ENCODE measurements around the gene KIRREL3. TPM values are rescaled to one million over a fixed set of nuclear protein-coding genes. Genes with fewer than 3 reads are reported as not detected.

The KIRREL3 gene
- total and polyA plus RNA-seq, 2 of the 4 experiments (the other 2 are of a cell fraction), result 10.9 to 15.9 TPM

DNA sequence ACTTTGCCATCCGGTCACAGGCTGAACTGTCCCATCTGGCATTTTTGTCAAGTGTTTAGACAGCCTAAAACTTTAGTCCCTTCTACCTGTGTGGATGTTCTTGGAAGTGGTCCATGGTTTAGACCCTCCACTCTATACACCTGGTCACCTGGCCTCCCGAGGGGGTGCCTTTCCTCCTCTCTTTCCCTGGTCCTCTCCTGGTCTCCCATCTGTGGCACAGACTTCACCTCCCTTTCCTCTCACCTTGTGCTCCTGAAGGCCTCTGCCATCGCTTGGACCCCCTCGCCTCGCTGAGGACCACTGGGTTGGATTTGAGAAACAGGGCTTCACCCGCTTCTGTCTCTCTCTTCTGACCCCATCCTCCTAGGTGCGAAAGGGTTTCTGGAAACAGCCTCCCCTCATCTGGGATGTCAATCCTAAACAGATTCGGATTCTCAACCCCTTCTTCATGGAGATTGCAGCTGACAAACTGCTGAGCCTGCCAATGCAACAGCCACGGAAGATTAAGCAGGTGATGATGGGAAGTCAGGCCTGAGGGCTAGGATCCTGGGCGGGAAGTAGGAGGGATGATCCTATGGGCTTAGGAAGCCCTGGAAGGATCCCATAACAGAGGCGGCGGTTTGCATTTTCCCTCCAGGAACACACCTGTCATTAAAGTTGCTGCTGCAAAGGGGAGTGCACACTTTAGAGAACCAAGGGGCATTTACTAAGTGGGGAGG, 591.5 kb downstream of the KIRREL3 start:
- no peak overlapping the region for H3K9ac ChIP-seq (ENCODE audit: low read depth, low read length)
- 0 out of 2 replicates have a peak, but pooled peaks cover 4% of the 10 kb centered on the region for H3K4me1 ChIP-seq (ENCODE audit: control insufficient read depth, insufficient read depth, low read length)
- no peak overlapping the region for H2AFZ ChIP-seq (replicated peaks; ENCODE audit: low read length, poor library complexity)
- H2AK9ac ChIP-seq (replicated peaks; ENCODE audit: low read depth, low read length, poor library complexity), result no peak overlapping the region
- H4K8ac ChIP-seq (ENCODE audit: low read depth in 2 of 2, low read length in 2 of 2), result no peak overlapping the region
- no TSS peak for BruUV-seq (replicated peaks)
- H2BK5ac ChIP-seq (ENCODE audit: low read depth, low read length, poor library complexity, severe bottlenecking), result no peak overlapping the region
- intact Hi-C loops (cut with micrococcal nuclease) (no loop called here), in situ Hi-C loops (cut with MboI; ENCODE audit: low sequenced_read_pairs) (no loop called here), dilution Hi-C loops (cut with HindIII; ENCODE audit: low sequenced_read_pairs, unreplicated experiment) (no loop called here)
- H3K9me1 ChIP-seq (ENCODE audit: insufficient read depth, low read length), result peaks cover 12% of the 10 kb centered on the region
- no peaks in the 10 kb centered on the region for H3K9me3 ChIP-seq (ENCODE audit: control insufficient read depth, insufficient read depth, low read length)
- H3K79me1 ChIP-seq (ENCODE audit: low read depth in 1 of 2, low read length in 2 of 2), result no peaks in the 10 kb centered on the region; a peak in 1 of 4 replicates
- H3K27me3 ChIP-seq (ENCODE audit: control insufficient read depth, insufficient read depth, low read length), result no peaks in the 10 kb centered on the region
- no peak overlapping the region for H3K4me3 ChIP-seq (ENCODE audit: insufficient read depth, low read depth, low read length)
- no peak overlapping the region for H3K4me2 ChIP-seq (ENCODE audit: low read depth, low read length)
- no peak overlapping the region for H3K56ac ChIP-seq (ENCODE audit: extremely low read depth, insufficient read depth, low read length)
- no peak overlapping the region for H4K5ac ChIP-seq (ENCODE audit: low read depth, low read length)
- no peak overlapping the region for H3K23ac ChIP-seq (ENCODE audit: low read depth, low read length)
- no peak overlapping the region for H4K91ac ChIP-seq (ENCODE audit: insufficient read depth, low read depth, low read length)
- H2BK15ac ChIP-seq (ENCODE audit: low read depth, low read length), result no peak overlapping the region
- H2AK5ac ChIP-seq (ENCODE audit: low read depth, low read length), result no peak overlapping the region
- no peak for TF ChIP-seq MXI1 (IDR thresholded peaks at IDR 0.05; ENCODE audit: borderline replicate concordance, low read depth, low read length)
- TF ChIP-seq FOS (IDR thresholded peaks at IDR 0.05; ENCODE audit: low read depth, low read length), result no peak
- TF ChIP-seq BHLHE40 (IDR thresholded peaks at IDR 0.05; ENCODE audit: low read depth, low read length), result no peak
- no peak for TF ChIP-seq CEBPB (IDR thresholded peaks at IDR 0.05; ENCODE audit: low read depth, low read length)
- no peak for TF ChIP-seq CHD1 (IDR thresholded peaks at IDR 0.05; ENCODE audit: low read depth, low read length)
- TF ChIP-seq, protein P1, sequence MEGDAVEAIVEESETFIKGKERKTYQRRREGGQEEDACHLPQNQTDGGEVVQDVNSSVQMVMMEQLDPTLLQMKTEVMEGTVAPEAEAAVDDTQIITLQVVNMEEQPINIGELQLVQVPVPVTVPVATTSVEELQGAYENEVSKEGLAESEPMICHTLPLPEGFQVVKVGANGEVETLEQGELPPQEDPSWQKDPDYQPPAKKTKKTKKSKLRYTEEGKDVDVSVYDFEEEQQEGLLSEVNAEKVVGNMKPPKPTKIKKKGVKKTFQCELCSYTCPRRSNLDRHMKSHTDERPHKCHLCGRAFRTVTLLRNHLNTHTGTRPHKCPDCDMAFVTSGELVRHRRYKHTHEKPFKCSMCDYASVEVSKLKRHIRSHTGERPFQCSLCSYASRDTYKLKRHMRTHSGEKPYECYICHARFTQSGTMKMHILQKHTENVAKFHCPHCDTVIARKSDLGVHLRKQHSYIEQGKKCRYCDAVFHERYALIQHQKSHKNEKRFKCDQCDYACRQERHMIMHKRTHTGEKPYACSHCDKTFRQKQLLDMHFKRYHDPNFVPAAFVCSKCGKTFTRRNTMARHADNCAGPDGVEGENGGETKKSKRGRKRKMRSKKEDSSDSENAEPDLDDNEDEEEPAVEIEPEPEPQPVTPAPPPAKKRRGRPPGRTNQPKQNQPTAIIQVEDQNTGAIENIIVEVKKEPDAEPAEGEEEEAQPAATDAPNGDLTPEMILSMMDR (conservative IDR thresholded peaks at IDR 0.05; ENCODE audit: low read depth, low read length), result no peak
- no peak for TF ChIP-seq RAD21 (IDR thresholded peaks at IDR 0.05; ENCODE audit: low read length)
- no peak for TF ChIP-seq MAFK (IDR thresholded peaks at IDR 0.05; ENCODE audit: low read depth, low read length)
- TF ChIP-seq NFE2L2 (IDR thresholded peaks at IDR 0.05; ENCODE audit: low read depth, low read length), result no peak
- TF ChIP-seq SMC3 (IDR thresholded peaks at IDR 0.05; ENCODE audit: low read depth, low read length), result no peak
- TF ChIP-seq, protein P2, sequence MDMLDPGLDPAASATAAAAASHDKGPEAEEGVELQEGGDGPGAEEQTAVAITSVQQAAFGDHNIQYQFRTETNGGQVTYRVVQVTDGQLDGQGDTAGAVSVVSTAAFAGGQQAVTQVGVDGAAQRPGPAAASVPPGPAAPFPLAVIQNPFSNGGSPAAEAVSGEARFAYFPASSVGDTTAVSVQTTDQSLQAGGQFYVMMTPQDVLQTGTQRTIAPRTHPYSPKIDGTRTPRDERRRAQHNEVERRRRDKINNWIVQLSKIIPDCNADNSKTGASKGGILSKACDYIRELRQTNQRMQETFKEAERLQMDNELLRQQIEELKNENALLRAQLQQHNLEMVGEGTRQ (IDR thresholded peaks at IDR 0.05; ENCODE audit: low read depth, low read length), result no peak
- TF ChIP-seq, protein P3, sequence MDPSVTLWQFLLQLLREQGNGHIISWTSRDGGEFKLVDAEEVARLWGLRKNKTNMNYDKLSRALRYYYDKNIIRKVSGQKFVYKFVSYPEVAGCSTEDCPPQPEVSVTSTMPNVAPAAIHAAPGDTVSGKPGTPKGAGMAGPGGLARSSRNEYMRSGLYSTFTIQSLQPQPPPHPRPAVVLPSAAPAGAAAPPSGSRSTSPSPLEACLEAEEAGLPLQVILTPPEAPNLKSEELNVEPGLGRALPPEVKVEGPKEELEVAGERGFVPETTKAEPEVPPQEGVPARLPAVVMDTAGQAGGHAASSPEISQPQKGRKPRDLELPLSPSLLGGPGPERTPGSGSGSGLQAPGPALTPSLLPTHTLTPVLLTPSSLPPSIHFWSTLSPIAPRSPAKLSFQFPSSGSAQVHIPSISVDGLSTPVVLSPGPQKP (IDR thresholded peaks at IDR 0.05; ENCODE audit: borderline replicate concordance, low read depth, low read length), result no peak
- TF ChIP-seq POLR2A (IDR thresholded peaks at IDR 0.05; ENCODE audit: low read depth, low read length), result no peak
- WGBS, 2 experiments (ENCODE audit: extremely low coverage in 2 of 2, insufficient read length in 1 of 2), result 90% methylated on average over 5 of the region's 12 CpGs; no CpG with 5 or more reads in 1 of the 2 experiments
- H3K14ac ChIP-seq (replicated peaks; ENCODE audit: low read depth, low read length), result no peak overlapping the region
- peaks cover 19% of the 10 kb centered on the region; the same call in 1 of the 2 replicates for H3K36me3 ChIP-seq (ENCODE audit: control insufficient read depth, insufficient read depth, low read length)
- no peak for ATAC-seq (ENCODE audit: low read depth)
- H2BK20ac ChIP-seq (ENCODE audit: low read depth, low read length), result no peak overlapping the region
- no peak overlapping the region for H3K4ac ChIP-seq (ENCODE audit: low read depth, low read length)
- no peak overlapping the region for H3K18ac ChIP-seq (ENCODE audit: low read depth, low read length)
- H4K20me1 ChIP-seq (ENCODE audit: insufficient read depth, low read length), result no peaks in the 10 kb centered on the region; the same call in 1 of the 2 replicates
- no peak for DNase-seq
- no peak overlapping the region for H3K27ac ChIP-seq (ENCODE audit: insufficient read depth, low read length)
- ChIA-PET POLR2A (ENCODE audit: unreplicated experiment) (no interaction called here), CTCF (interaction anchor here (0.6 kb wide), 1 partner anchor 123 kb away, joined by 3 read pairs; no protein-coding TSS in a partner anchor)
- H2BK120ac ChIP-seq (ENCODE audit: low read depth, low read length), result no peak overlapping the region

Measured in IMR-90 (cell line).